ENCODE results near the gene INPP5F. TPM values are rescaled to one million over a fixed set of nuclear protein-coding genes. Genes with fewer than 3 reads are reported as not detected.

The INPP5F gene
- total and polyA plus RNA-seq, 2 experiments from 2014 or later: 41.4 to 86.0 TPM

DNA sequence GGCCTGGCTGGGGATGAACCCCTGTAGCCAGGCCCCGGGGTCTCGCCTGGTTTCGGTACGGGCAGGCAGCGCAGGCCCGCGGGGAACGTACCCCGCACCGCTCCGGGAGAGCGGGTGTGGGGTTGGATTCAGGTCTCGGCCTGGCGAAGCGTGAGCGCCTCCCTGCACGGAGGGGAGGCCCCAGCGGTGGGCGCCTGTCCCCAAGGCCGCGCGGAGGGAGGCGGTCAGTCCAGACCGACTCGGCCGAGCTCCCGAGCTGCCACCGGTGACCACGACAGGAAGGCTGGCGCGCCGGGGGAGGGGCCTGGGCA lies 378 bp upstream of the INPP5F start:
- Mint-ChIP-seq H3K4me1 (peaks cover 29% of the 10 kb centered on the region), H3K27me3 (ENCODE audit: insufficient read depth, low read depth, poor library complexity) (peaks cover 7% of the 10 kb centered on the region), H3K27ac (no peak overlapping the region; the same call in 1 of the 2 replicates), H3K9me3 (peaks cover 12% of the 10 kb centered on the region), H3K36me3 (ENCODE audit: low read depth) (peaks cover 10% of the 10 kb centered on the region), H3K4me3 (peak overlapping the region; percentile 67)
- peak overlapping the region; percentile 82; the same call in 1 of the 2 replicates for H2AFZ ChIP-seq
- TF ChIP-seq ZNF114 (CRISPR knock-in tag; IDR thresholded peaks at IDR 0.05) (no peak), POLR2AphosphoS5 (IDR thresholded peaks at IDR 0.05; ENCODE audit: low read depth) (peak; percentile 95)
- TF ChIP-seq, protein P1, sequence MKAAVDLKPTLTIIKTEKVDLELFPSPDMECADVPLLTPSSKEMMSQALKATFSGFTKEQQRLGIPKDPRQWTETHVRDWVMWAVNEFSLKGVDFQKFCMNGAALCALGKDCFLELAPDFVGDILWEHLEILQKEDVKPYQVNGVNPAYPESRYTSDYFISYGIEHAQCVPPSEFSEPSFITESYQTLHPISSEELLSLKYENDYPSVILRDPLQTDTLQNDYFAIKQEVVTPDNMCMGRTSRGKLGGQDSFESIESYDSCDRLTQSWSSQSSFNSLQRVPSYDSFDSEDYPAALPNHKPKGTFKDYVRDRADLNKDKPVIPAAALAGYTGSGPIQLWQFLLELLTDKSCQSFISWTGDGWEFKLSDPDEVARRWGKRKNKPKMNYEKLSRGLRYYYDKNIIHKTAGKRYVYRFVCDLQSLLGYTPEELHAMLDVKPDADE (IDR thresholded peaks at IDR 0.05): peak; percentile 63; the same call in 1 of the 2 replicates
- H3K4me2 ChIP-seq: peak overlapping the region; percentile 88
- H3K4me3 ChIP-seq: peak overlapping the region; percentile 93
- peak overlapping the region; percentile 40; the same call in 1 of the 2 replicates for H3K27ac ChIP-seq (ENCODE audit: low read depth)
- no peaks in the 10 kb centered on the region for H3K9me2 ChIP-seq (ENCODE audit: insufficient read depth)
- H3K36me3 ChIP-seq (ENCODE audit: insufficient read depth): no peaks in the 10 kb centered on the region
- ATAC-seq: peak; percentile 57
- H3K4me1 ChIP-seq (ENCODE audit: insufficient read depth): peaks cover 34% of the 10 kb centered on the region
- no peaks in the 10 kb centered on the region for H3K27me3 ChIP-seq (ENCODE audit: insufficient read depth)
- 0 out of 2 replicates have a peak, but pooled peaks cover 9% of the 10 kb centered on the region for H3F3A ChIP-seq (replicated peaks; ENCODE audit: low read depth)
- DNase-seq (ENCODE audit: low spot score): no peak
- peaks cover 36% of the 10 kb centered on the region for H3K79me2 ChIP-seq (replicated peaks; ENCODE audit: insufficient read depth)
- H4K20me1 ChIP-seq (replicated peaks; ENCODE audit: insufficient read depth): peaks cover 17% of the 10 kb centered on the region

GRCh38 chr10:119726676-119727261 lies 919 bp downstream of the INPP5F start:
- no peak for ATAC-seq
- Mint-ChIP-seq H3K4me3 (peak overlapping the region; percentile 83), H3K27me3 (ENCODE audit: insufficient read depth, low read depth, poor library complexity) (peaks cover 5% of the 10 kb centered on the region), H3K36me3 (ENCODE audit: low read depth) (peaks cover 1% of the 10 kb centered on the region; the same call in 1 of the 3 replicates), H3K9me3 (peaks cover 1% of the 10 kb centered on the region; the same call in 1 of the 3 replicates), H3K27ac (no peak overlapping the region), H3K4me1 (peaks cover 29% of the 10 kb centered on the region)
- Histone ChIP-seq H3F3A (replicated peaks; ENCODE audit: low read depth) (0 out of 2 replicates have a peak, but pooled peaks cover 9% of the 10 kb centered on the region), H4K20me1 (replicated peaks; ENCODE audit: insufficient read depth) (peaks cover 17% of the 10 kb centered on the region), H3K27ac (ENCODE audit: low read depth) (no peak overlapping the region), H3K27me3 (ENCODE audit: insufficient read depth) (no peaks in the 10 kb centered on the region), H3K4me3 (peak overlapping the region; percentile 93), H3K4me1 (ENCODE audit: insufficient read depth) (peaks cover 34% of the 10 kb centered on the region), H3K9me2 (ENCODE audit: insufficient read depth) (no peaks in the 10 kb centered on the region), H3K79me2 (replicated peaks; ENCODE audit: insufficient read depth) (peaks cover 48% of the 10 kb centered on the region), H3K4me2 (peak overlapping the region; percentile 94), H3K36me3 (ENCODE audit: insufficient read depth) (no peaks in the 10 kb centered on the region), H2AFZ (no peak overlapping the region)
- DNase-seq (ENCODE audit: low spot score): no peak
- TF ChIP-seq JUNB (IDR thresholded peaks at IDR 0.05; ENCODE audit: unreplicated experiment) (no peak), EZH2phosphoT487 (IDR thresholded peaks at IDR 0.05; ENCODE audit: unreplicated experiment) (no peak), CTCF (conservative IDR thresholded peaks at IDR 0.05; ENCODE audit: low read depth in 2 of 2) (no peak), ZNF331 (CRISPR knock-in tag; IDR thresholded peaks at IDR 0.05; ENCODE audit: low read depth) (no peak), CREB1 (CRISPR knock-in tag; IDR thresholded peaks at IDR 0.05; ENCODE audit: low read depth) (no peak), EZH2 (IDR thresholded peaks at IDR 0.05; ENCODE audit: low read depth, unreplicated experiment) (no peak), ZNF462 (CRISPR knock-in tag; IDR thresholded peaks at IDR 0.05) (no peak), POLR2AphosphoS5 (IDR thresholded peaks at IDR 0.05; ENCODE audit: low read depth) (no peak), NANOG (IDR thresholded peaks at IDR 0.05; ENCODE audit: borderline replicate concordance) (no peak), ZNF114 (CRISPR knock-in tag; IDR thresholded peaks at IDR 0.05) (no peak)
- TF ChIP-seq, protein P1 (IDR thresholded peaks at IDR 0.05): no peak
